ENCODE measurements around the gene HIP1.
"Not testable (repeated sequence)": the region's sequence is repeated elsewhere in the genome, so short reads cannot be mapped to it uniquely, and the experiment has no call there.

The HIP1 gene

GRCh38 chr7:75688200-75689136, 50.3 kb downstream of the HIP1 start:
- peak; percentile 28 for DNase-seq (ENCODE audit: extremely low spot score)
- CTCF ChIA-PET, result no interaction called here
- no peak for TF ChIP-seq CTCF (IDR thresholded peaks at IDR 0.05; ENCODE audit: control extremely low read depth, extremely low read depth, low read depth, missing control alignments)
- POLR2A ChIA-PET, result no interaction called here

GRCh38 chr7:75687246-75688088, 51.3 kb downstream of the HIP1 start:
- no peak for DNase-seq (ENCODE audit: extremely low spot score)
- no peak for TF ChIP-seq CTCF (IDR thresholded peaks at IDR 0.05; ENCODE audit: control extremely low read depth, extremely low read depth, low read depth, missing control alignments)
- CTCF ChIA-PET, result no interaction called here
- POLR2A ChIA-PET, result no interaction called here

- DNase-seq (ENCODE audit: extremely low spot score), result no peak
- TF ChIP-seq CTCF (IDR thresholded peaks at IDR 0.05; ENCODE audit: control extremely low read depth, extremely low read depth, low read depth, missing control alignments), result no peak
- CTCF ChIA-PET, result no interaction called here
- POLR2A ChIA-PET, result no interaction called here
These were observed 52.2 kb downstream of the HIP1 start for GRCh38 chr7:75686551-75686950.

- POLR2A ChIA-PET, result interaction anchor here (0.6 kb wide), 1 partner anchor 40 kb away, joined by 6 read pairs; no protein-coding TSS in a partner anchor
- CTCF ChIA-PET, result not testable (repeated sequence)
These were observed 56.7 kb downstream of the HIP1 start for GRCh38 chr7:75682052-75682451.

GRCh38 chr7:75679060-75679459, 59.7 kb downstream of the HIP1 start:
- no peak for TF ChIP-seq CTCF (IDR thresholded peaks at IDR 0.05; ENCODE audit: control extremely low read depth, extremely low read depth, low read depth, missing control alignments)
- DNase-seq (ENCODE audit: extremely low spot score), result no peak
- CTCF ChIA-PET, result interaction anchor here (1.4 to 1.5 kb wide), 2 partner anchors 16 to 79 kb away, joined by 3 to 4 read pairs; no protein-coding TSS in a partner anchor
- POLR2A ChIA-PET, result no interaction called here

More at GRCh38 chr7:75682052-75682451, 56.7 kb downstream of the HIP1 start:
- not testable (repeated sequence) for DNase-seq (ENCODE audit: extremely low spot score)

- TF ChIP-seq CTCF (IDR thresholded peaks at IDR 0.05; ENCODE audit: control extremely low read depth, extremely low read depth, low read depth, missing control alignments), result no peak
- ChIA-PET POLR2A (no interaction called here), CTCF (no interaction called here)
- DNase-seq (ENCODE audit: extremely low spot score), result no peak
These were observed 69.2 kb downstream of the HIP1 start for GRCh38 chr7:75669579-75669978.
